GM19438 (cell line): ENCODE measurements around the gene LCE3B.
"Not testable (repeated sequence)": the region's sequence is repeated elsewhere in the genome, so short reads cannot be mapped to it uniquely, and the experiment has no call there.

Experiments
- ATAC-seq: cut with Tn5 transposase; IDR thresholded peaks from one replicate; pipeline ENCODE4 v1.9.1; 2021; ENCODE audit warnings: low read depth; ENCODE audit not compliant: unreplicated experiment

LCE3B gene

GRCh38 chr1:152613511-152613910, at the start of gene LCE3B:
TSS of gene LCE3B (plus strand) at chr1:152613811. CDS start at chr1:152613811, 0 bp downstream.
- no peak for ATAC-seq

GRCh38 chr1:152565115-152565514, 48.5 kb upstream of the LCE3B start:
- no peak for ATAC-seq

GRCh38 chr1:152565535-152566215, 47.9 kb upstream of the LCE3B start:
- no peak for ATAC-seq

- no peak for ATAC-seq
These were observed 46.9 kb upstream of the LCE3B start, which contains the start of gene LCE3E for GRCh38 chr1:152566681-152567080. TSS of gene LCE3E (minus strand) at chr1:152566780. CDS start at chr1:152566208, 572 bp downstream.

- no peak for ATAC-seq
These were observed 36.4 kb upstream of the LCE3B start for GRCh38 chr1:152577168-152577567.

- ATAC-seq, result not testable (repeated sequence)
These were observed 34.1 kb upstream of the LCE3B start for GRCh38 chr1:152579526-152579925.

GRCh38 chr1:152580433-152580832, 33.2 kb upstream of the LCE3B start, which contains the start of gene LCE3D:
TSS of gene LCE3D (minus strand) at chr1:152580516. CDS start at chr1:152579936, 580 bp downstream.
- no peak for ATAC-seq

GRCh38 chr1:152582647-152583046, 31.0 kb upstream of the LCE3B start:
- ATAC-seq, result no peak

GRCh38 chr1:152585586-152585985, 28.0 kb upstream of the LCE3B start:
- ATAC-seq, result no peak

GRCh38 chr1:152596986-152597385, 16.6 kb upstream of the LCE3B start:
- no peak for ATAC-seq

- no peak for ATAC-seq
These were observed 13.7 kb upstream of the LCE3B start, which contains the start of gene LCE3C for GRCh38 chr1:152599934-152600333. TSS of gene LCE3C (plus strand) at chr1:152600234. CDS start at chr1:152600732, 498 bp downstream.

- ATAC-seq, result no peak
These were observed 8.4 kb downstream of the LCE3B start for GRCh38 chr1:152621993-152622392.

GRCh38 chr1:152622803-152623202, 9.2 kb downstream of the LCE3B start, which contains the start of gene LCE3A:
TSS of gene LCE3A (minus strand) at chr1:152623103. CDS start at chr1:152623103, 0 bp downstream.
- ATAC-seq, result no peak

GRCh38 chr1:152623203-152623844, 9.7 kb downstream of the LCE3B start:
- no peak for ATAC-seq

GRCh38 chr1:152626744-152627143, 13.1 kb downstream of the LCE3B start:
- no peak for ATAC-seq

- no peak for ATAC-seq
These were observed 17.0 kb downstream of the LCE3B start for GRCh38 chr1:152630596-152630995.

- no peak for ATAC-seq
These were observed 26.7 kb downstream of the LCE3B start for GRCh38 chr1:152640351-152640750.

- ATAC-seq, result no peak
These were observed 30.3 kb downstream of the LCE3B start for GRCh38 chr1:152643945-152644344.

GRCh38 chr1:152645146-152645545, 31.5 kb downstream of the LCE3B start:
- ATAC-seq, result no peak

- ATAC-seq, result no peak
These were observed 33.0 kb downstream of the LCE3B start for GRCh38 chr1:152646656-152647055.

GRCh38 chr1:152654110-152654509, 40.5 kb downstream of the LCE3B start:
- ATAC-seq, result no peak

- no peak for ATAC-seq
These were observed 42.8 kb downstream of the LCE3B start for GRCh38 chr1:152656459-152656858.
